Vagina (tissue), 2 donors: ENCODE results near the gene RAPGEF4. TPM values are rescaled to one million over a fixed set of nuclear protein-coding genes. Genes with fewer than 3 reads are reported as not detected.

ENCODE experiments used
- DNase-seq, 2 donors: peaks; one replicate each; pipeline ENCODE4 v3.0.0-alpha.2; 2017; ENCODE audit errors: extremely low spot score in 2 of 2
- H3K27ac ChIP-seq: fragments of 200-600 bp; sonication (generic); one replicate; pipeline ENCODE4 v1.5.1; 2019
- H3K27me3 ChIP-seq: fragments of 200-600 bp; sonication (generic); one replicate; pipeline ENCODE4 v1.5.1; 2019
- H3K36me3 ChIP-seq, 2 donors: fragments of 200-600 bp; sonication (generic); one replicate each; pipeline ENCODE4 v1.5.1; 2017 to 2019
- H3K4me1 ChIP-seq: fragments of 200-600 bp; sonication (generic); one replicate; pipeline ENCODE4 v1.5.1; 2019
- H3K4me3 ChIP-seq, 2 donors: fragments of 200-600 bp; sonication (generic); 1 replicate in 1 of 2; 2 replicates in 1 of 2; pipeline ENCODE4 v1.5.1; 2016 to 2019
- H3K9me3 ChIP-seq: fragments of 200-600 bp; sonication (generic); one replicate; pipeline ENCODE4 v1.5.1; 2019
- CTCF ChIP-seq, 3 experiments: fragments of 450-650 bp in 2 of 3; fragments of 200-600 bp in 1 of 3; sonication (generic) in 1 of 3; IDR thresholded peaks; one replicate each; pipeline ENCODE4 v1.5.1; 2017 to 2019; ENCODE audit warnings: antibody characterized with exemption in 3 of 3, mild to moderate bottlenecking in 2 of 3, moderate library complexity in 2 of 3
- POLR2A ChIP-seq, 2 donors: fragments of 450-650 bp; IDR thresholded peaks; one replicate each; pipeline ENCODE4 v1.6.1; 2017; ENCODE audit warnings: antibody characterized with exemption in 2 of 2, mild to moderate bottlenecking in 2 of 2, moderate library complexity in 2 of 2
- POLR2AphosphoS5 ChIP-seq, 2 donors: sonication (generic); formaldehyde crosslinking; IDR thresholded peaks; one replicate each; pipeline ENCODE4 v1.9.0; 2017; ENCODE audit warnings: antibody characterized with exemption in 2 of 2, mild to moderate bottlenecking in 2 of 2, low read depth in 1 of 2; ENCODE audit not compliant: insufficient read depth in 1 of 2
- intact Hi-C: fragments of 100-400 bp; cut with DNase I; formaldehyde crosslinking; loops from one replicate; pipeline ENCODE4 v1.15.1; 2023
- total RNA-seq: library from RNA; depleted of rRNA; stranded (reverse); fragments of >200 nt; gene quantifications from one replicate; pipeline ENCODE4 v1.2.3, GENCODE V29; 2016

RAPGEF4 gene
- total RNA-seq, 1 donor from 2014 or later = 18.4 TPM

- Histone ChIP-seq H3K27me3 (peaks cover 5% of the 10 kb centered on the region), H3K36me3 (no peaks in the 10 kb centered on the region), H3K4me3 (peak overlapping the region; percentile 35 to 54), H3K4me1 (peaks cover 6% of the 10 kb centered on the region), H3K27ac (no peak overlapping the region), H3K9me3 (no peaks in the 10 kb centered on the region)
- DNase-seq = no peak
- no peak for TF ChIP-seq CTCF (IDR thresholded peaks at IDR 0.05)
- no peak for TF ChIP-seq POLR2AphosphoS5 (IDR thresholded peaks at IDR 0.05; ENCODE audit: insufficient read depth in 1 of 2, low read depth in 1 of 2)
- TF ChIP-seq POLR2A (IDR thresholded peaks at IDR 0.05) = no peak
- intact Hi-C loops = no loop called here
Observed at GRCh38 chr2:172736424-172737174, 954 bp downstream of the RAPGEF4 start.

- peaks cover 5% of the 10 kb centered on the region for H3K9me3 ChIP-seq
- peaks cover 6% of the 10 kb centered on the region for H3K4me1 ChIP-seq
- H3K27me3 ChIP-seq = peaks cover 5% of the 10 kb centered on the region
- intact Hi-C loops = no loop called here
- H3K36me3 ChIP-seq = no peaks in the 10 kb centered on the region
- no peak overlapping the region for H3K4me3 ChIP-seq
- no peak overlapping the region for H3K27ac ChIP-seq
- TF ChIP-seq CTCF (IDR thresholded peaks at IDR 0.05) (no peak), POLR2AphosphoS5 (IDR thresholded peaks at IDR 0.05; ENCODE audit: insufficient read depth in 1 of 2, low read depth in 1 of 2) (no peak), POLR2A (IDR thresholded peaks at IDR 0.05) (no peak)
- no peak for DNase-seq
Observed at GRCh38 chr2:172739661-172740266, 4.1 kb downstream of the RAPGEF4 start.

GRCh38 chr2:172740856-172741255 is 5.2 kb downstream of the RAPGEF4 start:
- H3K9me3 ChIP-seq = peaks cover 5% of the 10 kb centered on the region
- intact Hi-C loops = no loop called here
- H3K4me1 ChIP-seq = no peaks in the 10 kb centered on the region
- DNase-seq = no peak
- TF ChIP-seq POLR2A (IDR thresholded peaks at IDR 0.05) = no peak
- TF ChIP-seq CTCF (IDR thresholded peaks at IDR 0.05) = no peak
- no peak for TF ChIP-seq POLR2AphosphoS5 (IDR thresholded peaks at IDR 0.05; ENCODE audit: insufficient read depth in 1 of 2, low read depth in 1 of 2)
- H3K27ac ChIP-seq = no peak overlapping the region
- H3K4me3 ChIP-seq = no peak overlapping the region
- H3K27me3 ChIP-seq = peaks cover 5% of the 10 kb centered on the region
- H3K36me3 ChIP-seq = no peaks in the 10 kb centered on the region

GRCh38 chr2:172742931-172743540 is 7.4 kb downstream of the RAPGEF4 start:
- intact Hi-C loops = no loop called here
- no peaks in the 10 kb centered on the region for H3K36me3 ChIP-seq

More at GRCh38 chr2:172742931-172743540, 7.4 kb downstream of the RAPGEF4 start:
- H3K4me1 ChIP-seq = no peaks in the 10 kb centered on the region
- H3K27me3 ChIP-seq = no peaks in the 10 kb centered on the region
- TF ChIP-seq POLR2A (IDR thresholded peaks at IDR 0.05) (no peak), POLR2AphosphoS5 (IDR thresholded peaks at IDR 0.05; ENCODE audit: insufficient read depth in 1 of 2, low read depth in 1 of 2) (no peak), CTCF (IDR thresholded peaks at IDR 0.05) (no peak)
- H3K27ac ChIP-seq = no peak overlapping the region
- no peak overlapping the region for H3K4me3 ChIP-seq
- H3K9me3 ChIP-seq = peaks cover 5% of the 10 kb centered on the region
- DNase-seq = no peak
